ENCODE measurements around the gene SND1.

DNA sequence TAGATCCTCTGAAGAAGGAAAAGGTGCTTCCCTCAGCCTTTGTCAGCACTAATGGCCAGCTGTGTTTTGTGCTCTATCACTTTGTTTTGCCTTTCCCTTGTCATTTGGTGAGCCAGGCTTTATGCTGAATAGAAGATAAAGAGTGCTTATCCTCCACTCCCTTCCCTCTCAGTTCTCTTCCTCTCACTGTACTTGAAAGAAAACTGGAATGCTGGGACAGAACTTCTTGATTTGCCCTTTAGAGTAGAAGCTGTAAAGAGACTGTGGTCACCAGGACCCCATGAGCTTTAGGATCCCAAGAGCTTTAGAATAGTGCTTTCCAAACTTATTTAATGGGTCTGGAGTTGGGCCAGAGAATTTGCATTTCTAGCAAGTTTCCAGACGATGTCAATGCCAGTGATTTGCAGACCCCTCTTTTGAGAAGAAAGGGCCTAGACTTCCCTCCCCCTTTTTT, 297.8 kb downstream of the SND1 start:
- no peak for TF ChIP-seq ZNF121 (tag by site-specific recombination; IDR thresholded peaks at IDR 0.05)
- no peak for TF ChIP-seq ZNF677 (tag by site-specific recombination; IDR thresholded peaks at IDR 0.05)
